ENCODE data around the gene RFX4.

- no peak for TF ChIP-seq GATA2 (IDR thresholded peaks at IDR 0.05; ENCODE audit: low read depth, low read length)
- no peak for TF ChIP-seq GATA3 (IDR thresholded peaks at IDR 0.05; ENCODE audit: low read depth, low read length)
Measured at GRCh38 chr12:106680280-106680679, 97.5 kb downstream of the RFX4 start.
